Upper lobe of right lung (tissue), 1 donor: ENCODE results near the gene OCA2. TPM values are rescaled to one million over a fixed set of nuclear protein-coding genes. Genes with fewer than 3 reads are reported as not detected.

Experiments
- ATAC-seq: fragments of 200-7000 bp; cut with Tn5 transposase; one replicate; pipeline ENCODE4 v1.9.1; 2020; ENCODE audit warnings: mild to moderate bottlenecking, moderate library complexity
- DNase-seq: peaks from one replicate; pipeline ENCODE4 v3.0.0-alpha.2; 2020
- H3K27ac ChIP-seq: fragments of 200-600 bp; one replicate; pipeline ENCODE4 v1.8.0; 2022
- H3K27me3 ChIP-seq: fragments of 200-600 bp; one replicate; pipeline ENCODE4 v1.8.0; 2022; ENCODE audit warnings: mild to moderate bottlenecking
- H3K36me3 ChIP-seq: fragments of 200-600 bp; one replicate; pipeline ENCODE4 v1.8.0; 2022
- H3K4me1 ChIP-seq: fragments of 200-600 bp; one replicate; pipeline ENCODE4 v1.8.0; 2022
- H3K4me3 ChIP-seq: fragments of 200-600 bp; one replicate; pipeline ENCODE4 v1.8.0; 2022; ENCODE audit warnings: mild to moderate bottlenecking
- H3K9me3 ChIP-seq: fragments of 200-600 bp; one replicate; pipeline ENCODE4 v1.8.0; 2022
- intact Hi-C: fragments of 100-400 bp; cut with DNase I; formaldehyde crosslinking; loops from one replicate; pipeline ENCODE4 v1.11.0; 2022
- total RNA-seq: library from RNA; stranded (reverse); fragmentation: NEBNext Ultra II Directional; extraction: Animal tissue kit (Norgen Biotek cat#: 25700); gene quantifications from one replicate; pipeline ENCODE4 v1.2.1, GENCODE V29; 2021
- TF ChIP-seq, protein P1 (sequence below): fragments of 200-600 bp; IDR thresholded peaks from one replicate; pipeline ENCODE4 v1.8.0; 2022; ENCODE audit warnings: antibody characterized with exemption
- donor health status: DM: no; HTN: yes; CAD: no; lungs with severe emphysema.

Gene OCA2
- total RNA-seq, 1 donor from 2014 or later, result 0.55 TPM

DNA sequence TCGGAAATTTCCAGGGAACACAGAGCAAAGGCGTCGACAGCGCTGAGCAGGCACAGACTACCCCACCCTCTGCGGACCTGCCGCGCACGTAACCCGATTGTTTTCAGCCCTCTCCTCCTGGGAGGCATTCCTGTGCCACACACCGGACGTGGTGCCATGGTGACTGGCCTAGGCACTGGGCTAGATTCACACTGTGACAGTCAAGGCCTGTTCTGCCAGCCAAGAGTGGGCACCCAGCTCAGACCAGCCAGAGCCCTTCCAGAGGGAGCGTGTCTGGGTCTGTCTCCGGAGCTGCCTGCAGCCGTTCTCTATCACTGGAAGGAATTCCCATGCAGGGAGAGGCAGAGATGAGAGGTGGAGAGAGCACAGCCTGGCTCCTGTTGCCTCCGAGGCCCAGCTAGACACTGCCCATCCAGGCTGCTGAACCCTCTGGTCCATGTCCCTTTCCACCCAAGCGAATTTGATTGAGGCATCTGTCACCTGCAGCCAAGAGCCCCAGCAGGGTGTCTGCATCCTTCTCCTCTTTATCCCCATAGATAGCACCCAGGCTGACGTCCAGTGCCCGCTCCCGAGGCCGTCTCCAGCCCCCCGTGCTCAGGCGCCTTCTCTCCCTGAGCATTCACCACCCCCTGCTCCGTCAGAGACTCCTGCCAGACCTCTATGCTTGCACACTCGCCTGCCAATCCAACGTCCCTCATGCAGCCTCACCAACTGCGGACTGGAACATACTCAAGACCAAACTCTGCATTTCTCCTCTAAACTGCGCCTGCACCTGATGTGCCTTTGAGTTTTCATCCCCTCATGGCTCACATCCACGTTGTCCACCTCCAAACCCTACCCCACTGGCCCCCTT lies 267.5 kb downstream of the OCA2 start:
- H3K36me3 ChIP-seq, result no peaks in the 10 kb centered on the region
- DNase-seq (no peak), ATAC-seq (no peak)
- no peaks in the 10 kb centered on the region for H3K9me3 ChIP-seq
- no peaks in the 10 kb centered on the region for H3K27me3 ChIP-seq
- no peak overlapping the region for H3K4me3 ChIP-seq
- intact Hi-C loops, result no loop called here
- TF ChIP-seq, protein P1, sequence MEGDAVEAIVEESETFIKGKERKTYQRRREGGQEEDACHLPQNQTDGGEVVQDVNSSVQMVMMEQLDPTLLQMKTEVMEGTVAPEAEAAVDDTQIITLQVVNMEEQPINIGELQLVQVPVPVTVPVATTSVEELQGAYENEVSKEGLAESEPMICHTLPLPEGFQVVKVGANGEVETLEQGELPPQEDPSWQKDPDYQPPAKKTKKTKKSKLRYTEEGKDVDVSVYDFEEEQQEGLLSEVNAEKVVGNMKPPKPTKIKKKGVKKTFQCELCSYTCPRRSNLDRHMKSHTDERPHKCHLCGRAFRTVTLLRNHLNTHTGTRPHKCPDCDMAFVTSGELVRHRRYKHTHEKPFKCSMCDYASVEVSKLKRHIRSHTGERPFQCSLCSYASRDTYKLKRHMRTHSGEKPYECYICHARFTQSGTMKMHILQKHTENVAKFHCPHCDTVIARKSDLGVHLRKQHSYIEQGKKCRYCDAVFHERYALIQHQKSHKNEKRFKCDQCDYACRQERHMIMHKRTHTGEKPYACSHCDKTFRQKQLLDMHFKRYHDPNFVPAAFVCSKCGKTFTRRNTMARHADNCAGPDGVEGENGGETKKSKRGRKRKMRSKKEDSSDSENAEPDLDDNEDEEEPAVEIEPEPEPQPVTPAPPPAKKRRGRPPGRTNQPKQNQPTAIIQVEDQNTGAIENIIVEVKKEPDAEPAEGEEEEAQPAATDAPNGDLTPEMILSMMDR, result no peak
- H3K4me1 ChIP-seq, result no peaks in the 10 kb centered on the region
- no peak overlapping the region for H3K27ac ChIP-seq

DNA sequence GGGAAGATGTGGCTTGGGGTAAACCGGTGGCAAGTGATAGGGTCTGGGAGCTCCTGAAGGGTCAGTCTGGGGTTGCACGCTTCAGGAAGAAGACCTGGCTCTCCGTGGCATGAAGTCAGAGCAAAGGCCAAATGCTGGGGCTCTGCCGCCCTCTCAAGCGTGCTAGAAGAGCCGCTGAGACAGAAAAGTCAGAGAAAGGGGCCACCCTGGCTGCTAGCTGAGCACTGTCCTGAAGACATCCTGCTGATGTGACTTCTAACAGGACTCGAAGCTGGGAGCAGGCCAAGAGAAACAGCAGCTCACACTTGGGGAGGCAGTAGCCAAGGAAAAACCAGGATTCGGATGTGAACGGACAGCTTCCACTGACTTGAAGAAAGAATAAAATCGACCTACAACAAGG lies 270.4 kb downstream of the OCA2 start:
- Histone ChIP-seq H3K4me1 (no peaks in the 10 kb centered on the region), H3K9me3 (no peaks in the 10 kb centered on the region), H3K36me3 (no peaks in the 10 kb centered on the region), H3K27me3 (no peaks in the 10 kb centered on the region), H3K4me3 (no peak overlapping the region), H3K27ac (no peak overlapping the region)
- ATAC-seq (no peak), DNase-seq (no peak)
- TF ChIP-seq, protein P1, result no peak
- intact Hi-C loops, result no loop called here

DNA sequence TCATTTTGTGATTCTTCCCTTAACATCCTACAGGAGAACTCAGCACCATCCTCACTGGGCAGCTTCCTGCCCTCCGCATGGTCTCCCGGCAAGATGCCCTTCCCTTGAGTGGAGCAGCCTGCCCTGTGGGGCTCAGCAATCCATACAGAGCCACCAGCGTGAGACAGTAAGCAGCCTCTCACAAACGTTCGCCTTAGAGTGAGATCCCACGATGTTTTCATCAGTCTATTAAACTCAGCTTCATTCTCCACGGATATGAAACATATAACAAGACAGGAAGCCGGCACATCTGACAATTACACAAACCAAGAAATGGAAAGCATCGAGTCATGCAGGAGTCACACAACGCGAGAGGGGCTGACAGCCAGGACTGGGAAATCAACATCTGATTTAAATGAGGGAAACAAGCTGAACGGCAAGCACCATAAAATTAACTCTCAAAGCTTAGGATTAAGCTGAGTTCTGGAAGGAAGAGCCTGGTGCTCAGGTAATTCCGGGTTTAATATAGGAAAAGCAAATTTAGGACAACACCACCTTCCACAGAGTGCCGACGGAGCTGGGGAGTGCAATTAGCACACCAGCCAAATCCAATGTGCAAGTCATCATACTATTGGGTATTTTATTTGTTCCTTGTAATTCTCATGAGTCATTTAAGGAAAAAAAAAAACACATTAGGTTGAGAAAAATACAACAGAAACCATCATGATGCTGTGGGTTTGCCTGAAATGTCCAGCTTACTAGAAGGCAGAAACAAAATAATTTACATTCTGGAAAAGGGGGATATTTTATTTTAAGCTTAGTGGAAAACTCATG lies 272.0 kb downstream of the OCA2 start:
- no peak for DNase-seq
- Histone ChIP-seq H3K36me3 (no peaks in the 10 kb centered on the region), H3K27me3 (no peaks in the 10 kb centered on the region), H3K9me3 (no peaks in the 10 kb centered on the region), H3K4me1 (no peaks in the 10 kb centered on the region), H3K27ac (no peak overlapping the region), H3K4me3 (no peak overlapping the region)
- no peak for ATAC-seq
- TF ChIP-seq, protein P1, result no peak
- intact Hi-C loops, result no loop called here

DNA sequence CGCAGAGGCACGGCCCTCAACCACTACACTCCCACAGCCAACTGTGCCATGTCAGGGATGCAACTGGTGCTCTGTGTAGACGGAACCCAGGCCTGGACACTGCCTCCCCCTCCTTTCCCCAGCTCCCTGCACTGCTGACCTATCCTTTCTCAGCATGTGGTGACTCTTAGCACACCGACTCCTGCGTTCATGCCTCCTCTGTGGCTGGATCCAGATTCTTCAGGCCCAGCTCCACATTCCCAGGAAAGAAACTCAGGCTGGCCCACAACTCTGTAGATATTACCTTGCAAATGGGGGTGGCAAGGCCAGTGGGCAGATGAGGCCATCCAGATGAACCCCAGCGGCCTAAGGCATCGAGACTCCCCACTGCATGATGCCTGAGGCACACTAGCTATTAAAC lies 272.7 kb downstream of the OCA2 start:
- ATAC-seq (no peak), DNase-seq (no peak)
- Histone ChIP-seq H3K4me1 (no peaks in the 10 kb centered on the region), H3K9me3 (no peaks in the 10 kb centered on the region), H3K27ac (no peak overlapping the region), H3K4me3 (no peak overlapping the region), H3K27me3 (no peaks in the 10 kb centered on the region), H3K36me3 (no peaks in the 10 kb centered on the region)
- intact Hi-C loops, result no loop called here
- TF ChIP-seq, protein P1, result no peak

DNA sequence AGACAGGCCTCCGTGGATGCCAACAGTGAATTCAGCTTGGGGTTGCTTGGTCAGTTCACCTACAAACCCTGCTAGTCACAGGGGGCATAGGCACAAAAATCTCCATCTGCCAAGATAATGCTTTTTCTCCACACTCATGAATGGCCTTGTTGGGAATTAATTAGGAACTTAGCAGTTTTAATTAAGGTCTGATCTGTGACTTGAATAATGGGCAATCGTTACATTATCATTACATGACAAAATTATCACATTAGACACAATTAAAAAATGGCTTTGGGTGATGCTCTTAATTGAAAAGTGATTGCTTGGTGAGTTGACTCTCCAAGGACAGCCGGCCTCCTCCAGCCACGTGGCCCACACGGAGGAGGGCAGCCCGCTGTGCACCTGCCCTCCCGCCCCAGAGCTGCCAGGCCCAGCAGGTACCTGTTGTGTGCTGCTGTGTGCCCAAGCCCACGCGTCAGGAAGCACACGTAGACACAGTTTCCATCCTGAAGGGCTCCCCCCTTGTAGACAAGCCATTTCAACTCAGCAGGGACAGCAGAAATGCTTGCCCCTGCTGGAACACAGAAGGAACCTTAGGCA lies 274.2 kb downstream of the OCA2 start:
- Histone ChIP-seq H3K4me1 (no peaks in the 10 kb centered on the region), H3K27ac (no peak overlapping the region), H3K9me3 (no peaks in the 10 kb centered on the region), H3K27me3 (no peaks in the 10 kb centered on the region), H3K4me3 (no peak overlapping the region), H3K36me3 (no peaks in the 10 kb centered on the region)
- intact Hi-C loops, result no loop called here
- ATAC-seq (no peak), DNase-seq (no peak)
- TF ChIP-seq, protein P1, result no peak
